ENCODE results near the gene SOX9.

DNA sequence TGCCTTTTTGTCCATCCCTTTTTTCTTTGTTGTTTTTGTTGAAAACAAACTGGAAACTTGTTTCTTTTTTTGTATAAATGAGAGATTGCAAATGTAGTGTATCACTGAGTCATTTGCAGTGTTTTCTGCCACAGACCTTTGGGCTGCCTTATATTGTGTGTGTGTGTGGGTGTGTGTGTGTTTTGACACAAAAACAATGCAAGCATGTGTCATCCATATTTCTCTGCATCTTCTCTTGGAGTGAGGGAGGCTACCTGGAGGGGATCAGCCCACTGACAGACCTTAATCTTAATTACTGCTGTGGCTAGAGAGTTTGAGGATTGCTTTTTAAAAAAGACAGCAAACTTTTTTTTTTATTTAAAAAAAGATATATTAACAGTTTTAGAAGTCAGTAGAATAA lies 4.9 kb downstream of the SOX9 start:
- TF ChIP-seq POLR2A (IDR thresholded peaks at IDR 0.05; ENCODE audit: low read length) (no peak), GATA1 (IDR thresholded peaks at IDR 0.05; ENCODE audit: low read depth, low read length) (no peak)
